22Rv1 (cell line): ENCODE measurements around the gene HGS.

Experiments
- CTCF ChIP-seq: fragments of 450-650 bp; IDR thresholded peaks from 2 replicates; pipeline ENCODE4 v1.5.1; 2017; ENCODE audit warnings: mild to moderate bottlenecking
- ZFX ChIP-seq: fragments of 450-650 bp; IDR thresholded peaks from 2 replicates; pipeline ENCODE4 v1.6.1; 2017; ENCODE audit warnings: antibody characterized with exemption, borderline replicate concordance

- TF ChIP-seq CTCF: no peak
- no peak for TF ChIP-seq ZFX
These were observed 47.8 kb upstream of the HGS start for GRCh38 chr17:81635973-81636504.
